ENCODE results near the gene C1QL4. TPM values are rescaled to one million over a fixed set of nuclear protein-coding genes. Genes with fewer than 3 reads are reported as not detected.

The C1QL4 gene
- polyA plus RNA-seq, 1 donor, result 1.2 TPM

Other genes starting within 250 kb of the C1QL4 start
- 0.25 TPM for gene DHH, start 242.4 kb downstream of the C1QL4 start, polyA plus RNA-seq (ENCODE audit: insufficient read length)
- 87.7 TPM for gene LMBR1L, start 226.3 kb downstream of the C1QL4 start, polyA plus RNA-seq (ENCODE audit: insufficient read length)
- gene TUBA1B, start 205.8 kb downstream of the C1QL4 start, polyA plus RNA-seq (ENCODE audit: insufficient read length), result 1,176 TPM
- 433 TPM for gene TUBA1A, start 148.1 kb downstream of the C1QL4 start, polyA plus RNA-seq (ENCODE audit: insufficient read length)
- gene TUBA1C, start 72.1 kb downstream of the C1QL4 start, polyA plus RNA-seq (ENCODE audit: insufficient read length), result 123 TPM
- gene PRPH, start 42.0 kb downstream of the C1QL4 start, polyA plus RNA-seq (ENCODE audit: insufficient read length), result not detected
- gene TROAP, start 13.9 kb downstream of the C1QL4 start, polyA plus RNA-seq (ENCODE audit: insufficient read length), result 35.9 TPM
- gene DNAJC22, start 9.7 kb upstream of the C1QL4 start, polyA plus RNA-seq (ENCODE audit: insufficient read length), result 30.2 TPM
- 60.5 TPM for gene SPATS2, start 30.3 kb upstream of the C1QL4 start, polyA plus RNA-seq (ENCODE audit: insufficient read length)
- 5.2 TPM for gene KCNH3, start 201.8 kb upstream of the C1QL4 start, polyA plus RNA-seq (ENCODE audit: insufficient read length)
- 61.6 TPM for gene MCRS1, start 231.0 kb upstream of the C1QL4 start, polyA plus RNA-seq (ENCODE audit: insufficient read length)